Neural cell (in vitro differentiated cells): ENCODE data around the gene AGPAT4. TPM values are rescaled to one million over a fixed set of nuclear protein-coding genes. Genes with fewer than 3 reads are reported as not detected.

Experiments used
- H2AFZ ChIP-seq: fragments of 200-600, 300-800 bp; sonication (generic), shearing (Covaris generic); 2 replicates; pipeline ENCODE4 v1.6.0; 2014; ENCODE audit warnings: low read depth, mild to moderate bottlenecking, antibody characterized with exemption, low read length, moderate library complexity
- H3F3A ChIP-seq: fragments of 200-600 bp; shearing (Covaris generic); 2 replicates; pipeline ENCODE4 v1.6.1; 2016; ENCODE audit warnings: mild to moderate bottlenecking, moderate library complexity, mixed read lengths, antibody characterized with exemption, low read length; ENCODE audit not compliant: insufficient read depth, poor library complexity, severe bottlenecking
- H3K27ac ChIP-seq: fragments of 200-600, 300-800 bp; sonication (generic), shearing (Covaris generic); 2 replicates; pipeline ENCODE4 v1.5.1; 2014; ENCODE audit warnings: mild to moderate bottlenecking, low read length, moderate library complexity
- H3K27me3 ChIP-seq: fragments of 300-800, 200-600 bp; sonication (generic), shearing (Covaris generic); 2 replicates; pipeline ENCODE4 v1.6.0; 2014; ENCODE audit warnings: mild to moderate bottlenecking, low read depth, low read length, moderate library complexity; ENCODE audit not compliant: insufficient read depth
- H3K36me3 ChIP-seq: fragments of 300-800, 200-600 bp; sonication (generic), shearing (Covaris generic); 2 replicates; pipeline ENCODE4 v1.5.1; 2014; ENCODE audit warnings: mild to moderate bottlenecking, antibody characterized with exemption, low read length, moderate library complexity; ENCODE audit not compliant: insufficient read depth
- H3K4me2 ChIP-seq: fragments of 300-800, 200-600 bp; sonication (generic), shearing (Covaris generic); 2 replicates; pipeline ENCODE4 v1.6.0; 2014; ENCODE audit warnings: mild to moderate bottlenecking, low read length
- H3K4me3 ChIP-seq: fragments of 300-800, 200-600 bp; sonication (generic), shearing (Covaris generic); 2 replicates; pipeline ENCODE4 v1.5.1; 2014; ENCODE audit warnings: mild to moderate bottlenecking, low read length, moderate library complexity
- H3K79me2 ChIP-seq: fragments of 200-600 bp; shearing (Covaris generic); replicated peaks from 2 replicates; pipeline ENCODE4 v1.6.0; 2014; ENCODE audit warnings: mild to moderate bottlenecking, low read length, moderate library complexity; ENCODE audit not compliant: insufficient read depth
- H3K9ac ChIP-seq: fragments of 300-800, 200-600 bp; sonication (generic), shearing (Covaris generic); 2 replicates; pipeline ENCODE4 v1.6.1; 2016; ENCODE audit warnings: mild to moderate bottlenecking, low read length, mixed read lengths
- H3K9me2 ChIP-seq: fragments of 200-600 bp; shearing (Covaris generic); 2 replicates; pipeline ENCODE4 v1.6.1; 2016; ENCODE audit warnings: mild to moderate bottlenecking, low read length, mixed read lengths; ENCODE audit not compliant: insufficient read depth
- H3K9me3 ChIP-seq: fragments of 200-600, 300-800 bp; sonication (generic), shearing (Covaris generic); 2 replicates; pipeline ENCODE4 v1.6.1; 2016; ENCODE audit warnings: mild to moderate bottlenecking, mixed run types, low read length, moderate library complexity, mixed read lengths
- H4K20me1 ChIP-seq: fragments of 200-600 bp; shearing (Covaris generic); 2 replicates; pipeline ENCODE4 v1.6.1; 2016; ENCODE audit warnings: mild to moderate bottlenecking, mixed run types; ENCODE audit not compliant: insufficient read depth
- EP300 ChIP-seq: fragments of 450-650 bp; conservative IDR thresholded peaks from 2 replicates; pipeline ENCODE4 v1.6.1; 2014; ENCODE audit warnings: antibody characterized with exemption, mild to moderate bottlenecking, moderate library complexity; ENCODE audit not compliant: poor library complexity, severe bottlenecking
- EZH2 ChIP-seq: fragments of 200-600, 300-800 bp; shearing (Covaris generic), sonication (generic); IDR thresholded peaks from 2 replicates; pipeline ENCODE4 v1.6.1; 2014; ENCODE audit warnings: antibody characterized with exemption, low read length, borderline replicate concordance, mild to moderate bottlenecking; ENCODE audit not compliant: insufficient read depth, poor library complexity, severe bottlenecking
- MXI1 ChIP-seq: fragments of 450-650 bp; conservative IDR thresholded peaks from 2 replicates; pipeline ENCODE4 v1.6.1; 2014; ENCODE audit warnings: antibody characterized with exemption, mild to moderate bottlenecking; ENCODE audit not compliant: poor library complexity, severe bottlenecking
- POLR2AphosphoS5 ChIP-seq: IDR thresholded peaks from 2 replicates; pipeline ENCODE4 v1.6.1; 2012
- RAD21 ChIP-seq: fragments of 450-650 bp; conservative IDR thresholded peaks from 2 replicates; pipeline ENCODE4 v1.6.1; 2014; ENCODE audit warnings: antibody characterized with exemption, mild to moderate bottlenecking, moderate library complexity
- SMC3 ChIP-seq: fragments of 450-650 bp; conservative IDR thresholded peaks from 2 replicates; pipeline ENCODE4 v1.6.1; 2014; ENCODE audit warnings: antibody characterized with exemption, mild to moderate bottlenecking, moderate library complexity; ENCODE audit not compliant: poor library complexity
- TAF1 ChIP-seq: IDR thresholded peaks from 2 replicates; pipeline ENCODE4 v1.6.1; 2012; ENCODE audit warnings: low read depth
- polyA plus RNA-seq: library from polyadenylated mRNA; depleted of rRNA; stranded (reverse); fragments of >200 nt; gene quantifications from 2 replicates; pipeline ENCODE4 v1.2.3, GENCODE V29; 2014
- TF ChIP-seq, protein P1 (sequence below): IDR thresholded peaks from 2 replicates; pipeline ENCODE4 v1.6.1; 2012; ENCODE audit warnings: borderline replicate concordance
- TF ChIP-seq, protein P2 (sequence below): fragments of 450-650 bp; IDR thresholded peaks from 2 replicates; pipeline ENCODE4 v1.5.1; 2014; ENCODE audit warnings: antibody characterized with exemption, mild to moderate bottlenecking, moderate library complexity; ENCODE audit not compliant: poor library complexity, severe bottlenecking

The AGPAT4 gene
- polyA plus RNA-seq, 1 donor from 2014 or later = 42.6 TPM

DNA sequence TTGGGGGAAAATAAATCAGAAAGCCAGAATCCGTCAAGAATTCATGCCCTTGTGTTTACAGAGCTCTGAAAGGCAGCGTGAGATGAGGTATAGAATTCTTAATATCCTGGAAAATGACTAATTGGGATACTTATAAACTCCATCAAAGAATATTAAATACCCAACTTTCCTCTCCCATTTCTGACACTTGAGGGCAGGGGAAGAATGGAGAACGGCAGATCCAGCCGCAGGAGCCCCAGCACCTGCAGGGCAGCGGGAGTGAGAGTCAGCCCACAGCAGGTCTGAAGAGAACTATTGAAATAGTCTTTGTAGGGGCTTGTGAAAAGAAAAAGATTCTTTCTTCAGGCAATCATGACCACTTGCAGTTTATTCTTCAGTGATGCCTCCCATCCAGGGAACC, 107.2 kb downstream of the AGPAT4 start:
- Histone ChIP-seq H3K9ac (no peak overlapping the region), H3K36me3 (peaks cover 13% of the 10 kb centered on the region), H3K4me3 (no peak overlapping the region), H3K79me2 (peaks cover 23% of the 10 kb centered on the region), H3K27ac (no peak overlapping the region), H3K4me2 (no peak overlapping the region), H4K20me1 (no peaks in the 10 kb centered on the region), H3K27me3 (no peaks in the 10 kb centered on the region), H3K9me3 (no peaks in the 10 kb centered on the region), H3K9me2 (no peaks in the 10 kb centered on the region), H3F3A (no peaks in the 10 kb centered on the region), H2AFZ (no peak overlapping the region)
- no peak for TF ChIP-seq TAF1
- TF ChIP-seq POLR2AphosphoS5 = no peak
- TF ChIP-seq, protein P1, sequence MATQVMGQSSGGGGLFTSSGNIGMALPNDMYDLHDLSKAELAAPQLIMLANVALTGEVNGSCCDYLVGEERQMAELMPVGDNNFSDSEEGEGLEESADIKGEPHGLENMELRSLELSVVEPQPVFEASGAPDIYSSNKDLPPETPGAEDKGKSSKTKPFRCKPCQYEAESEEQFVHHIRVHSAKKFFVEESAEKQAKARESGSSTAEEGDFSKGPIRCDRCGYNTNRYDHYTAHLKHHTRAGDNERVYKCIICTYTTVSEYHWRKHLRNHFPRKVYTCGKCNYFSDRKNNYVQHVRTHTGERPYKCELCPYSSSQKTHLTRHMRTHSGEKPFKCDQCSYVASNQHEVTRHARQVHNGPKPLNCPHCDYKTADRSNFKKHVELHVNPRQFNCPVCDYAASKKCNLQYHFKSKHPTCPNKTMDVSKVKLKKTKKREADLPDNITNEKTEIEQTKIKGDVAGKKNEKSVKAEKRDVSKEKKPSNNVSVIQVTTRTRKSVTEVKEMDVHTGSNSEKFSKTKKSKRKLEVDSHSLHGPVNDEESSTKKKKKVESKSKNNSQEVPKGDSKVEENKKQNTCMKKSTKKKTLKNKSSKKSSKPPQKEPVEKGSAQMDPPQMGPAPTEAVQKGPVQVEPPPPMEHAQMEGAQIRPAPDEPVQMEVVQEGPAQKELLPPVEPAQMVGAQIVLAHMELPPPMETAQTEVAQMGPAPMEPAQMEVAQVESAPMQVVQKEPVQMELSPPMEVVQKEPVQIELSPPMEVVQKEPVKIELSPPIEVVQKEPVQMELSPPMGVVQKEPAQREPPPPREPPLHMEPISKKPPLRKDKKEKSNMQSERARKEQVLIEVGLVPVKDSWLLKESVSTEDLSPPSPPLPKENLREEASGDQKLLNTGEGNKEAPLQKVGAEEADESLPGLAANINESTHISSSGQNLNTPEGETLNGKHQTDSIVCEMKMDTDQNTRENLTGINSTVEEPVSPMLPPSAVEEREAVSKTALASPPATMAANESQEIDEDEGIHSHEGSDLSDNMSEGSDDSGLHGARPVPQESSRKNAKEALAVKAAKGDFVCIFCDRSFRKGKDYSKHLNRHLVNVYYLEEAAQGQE = no peak
- no peak for TF ChIP-seq EP300
- TF ChIP-seq EZH2 = no peak
- TF ChIP-seq RAD21 = no peak
- no peak for TF ChIP-seq MXI1
- TF ChIP-seq SMC3 = no peak
- TF ChIP-seq, protein P2, sequence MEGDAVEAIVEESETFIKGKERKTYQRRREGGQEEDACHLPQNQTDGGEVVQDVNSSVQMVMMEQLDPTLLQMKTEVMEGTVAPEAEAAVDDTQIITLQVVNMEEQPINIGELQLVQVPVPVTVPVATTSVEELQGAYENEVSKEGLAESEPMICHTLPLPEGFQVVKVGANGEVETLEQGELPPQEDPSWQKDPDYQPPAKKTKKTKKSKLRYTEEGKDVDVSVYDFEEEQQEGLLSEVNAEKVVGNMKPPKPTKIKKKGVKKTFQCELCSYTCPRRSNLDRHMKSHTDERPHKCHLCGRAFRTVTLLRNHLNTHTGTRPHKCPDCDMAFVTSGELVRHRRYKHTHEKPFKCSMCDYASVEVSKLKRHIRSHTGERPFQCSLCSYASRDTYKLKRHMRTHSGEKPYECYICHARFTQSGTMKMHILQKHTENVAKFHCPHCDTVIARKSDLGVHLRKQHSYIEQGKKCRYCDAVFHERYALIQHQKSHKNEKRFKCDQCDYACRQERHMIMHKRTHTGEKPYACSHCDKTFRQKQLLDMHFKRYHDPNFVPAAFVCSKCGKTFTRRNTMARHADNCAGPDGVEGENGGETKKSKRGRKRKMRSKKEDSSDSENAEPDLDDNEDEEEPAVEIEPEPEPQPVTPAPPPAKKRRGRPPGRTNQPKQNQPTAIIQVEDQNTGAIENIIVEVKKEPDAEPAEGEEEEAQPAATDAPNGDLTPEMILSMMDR = no peak

DNA sequence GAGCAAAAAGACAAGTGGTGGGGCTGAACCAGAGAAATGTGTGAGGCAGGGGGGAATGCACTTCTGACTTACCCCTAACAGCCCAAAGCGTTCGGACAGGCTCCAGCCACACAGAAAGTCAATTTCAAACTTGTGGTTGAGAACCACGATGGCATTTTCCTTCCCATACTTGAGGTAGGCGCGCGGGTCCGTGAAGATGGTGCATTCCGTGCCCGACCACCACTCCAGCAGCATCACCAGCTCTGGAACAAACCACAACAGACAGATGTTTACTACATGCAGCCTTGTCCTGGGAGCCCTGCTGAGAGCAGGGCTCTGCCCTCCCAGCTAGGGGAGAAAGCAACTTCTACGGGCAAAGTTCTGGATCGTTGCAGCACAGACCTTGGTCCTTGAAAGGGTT, 107.7 kb downstream of the AGPAT4 start:
- Histone ChIP-seq H3K9ac (no peak overlapping the region), H4K20me1 (no peaks in the 10 kb centered on the region), H3K79me2 (peaks cover 23% of the 10 kb centered on the region), H3K9me2 (no peaks in the 10 kb centered on the region), H3K4me3 (no peak overlapping the region), H2AFZ (no peak overlapping the region), H3K36me3 (peaks cover 13% of the 10 kb centered on the region), H3K9me3 (no peaks in the 10 kb centered on the region), H3K27me3 (no peaks in the 10 kb centered on the region), H3K27ac (no peak overlapping the region), H3F3A (no peaks in the 10 kb centered on the region), H3K4me2 (no peak overlapping the region)
- TF ChIP-seq TAF1 = no peak
- TF ChIP-seq SMC3 = no peak

DNA sequence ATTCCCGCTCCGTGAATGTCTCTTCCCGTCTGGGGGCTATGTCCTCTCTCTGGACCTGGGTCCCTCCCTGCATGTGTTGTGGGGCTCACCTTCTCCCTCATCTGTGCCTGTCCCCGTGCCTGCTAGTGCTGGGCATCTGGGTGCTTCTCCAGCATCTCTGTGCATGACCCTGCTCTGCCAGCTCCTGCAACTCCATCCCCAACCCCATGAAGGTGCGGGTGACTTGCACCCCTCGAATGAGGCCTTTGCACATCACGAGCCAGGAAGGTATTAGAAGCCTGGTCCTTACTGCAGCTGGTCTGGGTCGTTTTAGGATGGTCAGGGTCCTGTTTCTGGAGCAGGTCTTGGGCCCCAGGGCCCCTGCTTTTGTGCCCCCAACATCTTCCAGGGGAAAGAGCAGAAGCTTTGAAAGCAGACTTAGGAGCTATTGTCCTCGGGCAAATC, 109.7 kb downstream of the AGPAT4 start:
- Histone ChIP-seq H3K9me2 (no peaks in the 10 kb centered on the region), H3K4me2 (no peak overlapping the region), H3K27ac (no peak overlapping the region), H2AFZ (no peak overlapping the region), H3K79me2 (peaks cover 14% of the 10 kb centered on the region), H3F3A (no peaks in the 10 kb centered on the region), H3K9ac (no peak overlapping the region), H4K20me1 (no peaks in the 10 kb centered on the region), H3K9me3 (no peaks in the 10 kb centered on the region), H3K27me3 (no peaks in the 10 kb centered on the region), H3K36me3 (peaks cover 13% of the 10 kb centered on the region), H3K4me3 (no peak overlapping the region)
- no peak for TF ChIP-seq EZH2
- no peak for TF ChIP-seq EP300
- no peak for TF ChIP-seq POLR2AphosphoS5
- TF ChIP-seq, protein P1 = no peak
- TF ChIP-seq, protein P2 = no peak
